Trophoblast cell (in vitro differentiated cells and primary cell): ENCODE data around the gene NATD1.

Experiments used
- DNase-seq, 2 donors: peaks; one replicate each; pipeline ENCODE4 v3.0.0-alpha.2; 2016
- H2AFZ ChIP-seq: 2 replicates; pipeline ENCODE4 v1.6.1; 2013; ENCODE audit warnings: low read length, moderate library complexity, mild to moderate bottlenecking; ENCODE audit not compliant: insufficient read depth, poor library complexity
- H2AK5ac ChIP-seq: 2 replicates; pipeline ENCODE4 v1.6.1; 2013; ENCODE audit warnings: mild to moderate bottlenecking, low read length
- H2BK120ac ChIP-seq: 2 replicates; pipeline ENCODE4 v1.6.1; 2013; ENCODE audit warnings: low read length, mild to moderate bottlenecking, moderate library complexity; ENCODE audit not compliant: insufficient read depth, poor library complexity
- H2BK12ac ChIP-seq: 2 replicates; pipeline ENCODE4 v1.6.1; 2013; ENCODE audit warnings: mild to moderate bottlenecking, low read length, moderate library complexity
- H2BK5ac ChIP-seq: 2 replicates; pipeline ENCODE4 v1.6.1; 2013; ENCODE audit warnings: low read length, low read depth, moderate library complexity, mild to moderate bottlenecking; ENCODE audit not compliant: poor library complexity
- H3K14ac ChIP-seq: 2 replicates; pipeline ENCODE4 v1.6.1; 2013; ENCODE audit warnings: mild to moderate bottlenecking, low read length
- H3K18ac ChIP-seq: 2 replicates; pipeline ENCODE4 v1.6.1; 2013; ENCODE audit warnings: mild to moderate bottlenecking, low read length
- H3K23ac ChIP-seq: 2 replicates; pipeline ENCODE4 v1.6.1; 2013; ENCODE audit warnings: low read length
- H3K27ac ChIP-seq: 2 replicates; pipeline ENCODE4 v1.5.1; 2013; ENCODE audit warnings: low read depth, mild to moderate bottlenecking, inconsistent platforms, low read length, moderate library complexity
- H3K27me3 ChIP-seq: 2 replicates; pipeline ENCODE4 v1.6.1; 2013; ENCODE audit warnings: inconsistent platforms, mild to moderate bottlenecking, low read length, moderate library complexity; ENCODE audit not compliant: insufficient read depth
- H3K36me3 ChIP-seq, 2 experiments: 1 replicate in 1 of 2; 2 replicates in 1 of 2; pipeline ENCODE4 v1.6.1; 2013; ENCODE audit warnings: low read length in 2 of 2, mild to moderate bottlenecking in 2 of 2, moderate library complexity in 1 of 2; ENCODE audit not compliant: insufficient read depth in 2 of 2, control insufficient read depth in 1 of 2
- H3K4ac ChIP-seq: 2 replicates; pipeline ENCODE4 v1.6.1; 2013; ENCODE audit warnings: low read depth, mild to moderate bottlenecking, low read length, moderate library complexity
- H3K4me1 ChIP-seq, 2 experiments: 1 replicate in 1 of 2; 2 replicates in 1 of 2; pipeline ENCODE4 v1.6.1; 2013; ENCODE audit warnings: low read length in 2 of 2, mild to moderate bottlenecking in 2 of 2, moderate library complexity in 1 of 2; ENCODE audit not compliant: insufficient read depth in 2 of 2, control insufficient read depth in 1 of 2
- H3K4me2 ChIP-seq: 2 replicates; pipeline ENCODE4 v1.6.1; 2013; ENCODE audit warnings: inconsistent platforms, mild to moderate bottlenecking, low read length, moderate library complexity
- H3K4me3 ChIP-seq: 2 replicates; pipeline ENCODE4 v1.5.1; 2013; ENCODE audit warnings: mild to moderate bottlenecking, low read depth, low read length, inconsistent platforms
- H3K79me1 ChIP-seq: one replicate; pipeline ENCODE4 v1.6.1; 2013; ENCODE audit warnings: low read length
- H3K79me2 ChIP-seq: 2 replicates; pipeline ENCODE4 v1.6.1; 2013; ENCODE audit warnings: low read length, mild to moderate bottlenecking; ENCODE audit not compliant: control insufficient read depth, insufficient read depth, poor library complexity
- H3K9ac ChIP-seq: 2 replicates; pipeline ENCODE4 v1.6.1; 2013; ENCODE audit warnings: mild to moderate bottlenecking, low read length
- H3K9me3 ChIP-seq: 2 replicates; pipeline ENCODE4 v1.6.1; 2013; ENCODE audit warnings: low read depth, mild to moderate bottlenecking, control low read depth, inconsistent platforms, low read length; ENCODE audit not compliant: insufficient read depth
- H4K12ac ChIP-seq: 2 replicates; pipeline ENCODE4 v1.6.1; 2013; ENCODE audit warnings: low read depth, mild to moderate bottlenecking, low read length, moderate library complexity
- H4K8ac ChIP-seq: 2 replicates; pipeline ENCODE4 v1.6.1; 2013; ENCODE audit warnings: low read depth, mild to moderate bottlenecking, low read length, moderate library complexity
- H4K91ac ChIP-seq: one replicate; pipeline ENCODE4 v1.6.1; 2013; ENCODE audit warnings: low read depth, mild to moderate bottlenecking, low read length, moderate library complexity
- WGBS: extraction: QIAGEN DNeasy Blood & Tissue Kit; methylation state at CpG from one replicate; pipeline ENCODE4 v1.1.7; 2013; ENCODE audit warnings: missing lambda C conversion rate; ENCODE audit not compliant: insufficient read length, insufficient coverage; ENCODE audit errors: extremely low coverage; 5-methylcytosine and 5-hydroxymethylcytosine counted together

The NATD1 gene

GRCh38 chr17:21200590-21201297, 52.5 kb downstream of the NATD1 start:
- Histone ChIP-seq H3K27me3 (no peaks in the 10 kb centered on the region), H2BK120ac (no peak overlapping the region), H4K91ac (no peak overlapping the region), H3K23ac (no peak overlapping the region), H3K4me3 (no peak overlapping the region), H3K79me1 (no peaks in the 10 kb centered on the region), H3K27ac (no peak overlapping the region), H3K9me3 (peaks cover 3% of the 10 kb centered on the region), H3K4ac (peak overlapping the region; percentile 42), H3K14ac (no peak overlapping the region), H2BK12ac (no peak overlapping the region), H3K9ac (no peak overlapping the region), H3K79me2 (peaks cover 7% of the 10 kb centered on the region), H2AFZ (no peak overlapping the region), H3K4me1 (peaks cover 13 to 18% of the 10 kb centered on the region in 2 experiments), H3K4me2 (no peak overlapping the region), H3K36me3 (peaks cover 24 to 30% of the 10 kb centered on the region in 2 experiments), H4K12ac (no peak overlapping the region), H3K18ac (peak overlapping the region; percentile 35), H4K8ac (no peak overlapping the region), H2AK5ac (no peak overlapping the region), H2BK5ac (no peak overlapping the region)
- no peak for DNase-seq
- no CpG with 5 or more reads among the region's 15 CpGs for WGBS

DNA sequence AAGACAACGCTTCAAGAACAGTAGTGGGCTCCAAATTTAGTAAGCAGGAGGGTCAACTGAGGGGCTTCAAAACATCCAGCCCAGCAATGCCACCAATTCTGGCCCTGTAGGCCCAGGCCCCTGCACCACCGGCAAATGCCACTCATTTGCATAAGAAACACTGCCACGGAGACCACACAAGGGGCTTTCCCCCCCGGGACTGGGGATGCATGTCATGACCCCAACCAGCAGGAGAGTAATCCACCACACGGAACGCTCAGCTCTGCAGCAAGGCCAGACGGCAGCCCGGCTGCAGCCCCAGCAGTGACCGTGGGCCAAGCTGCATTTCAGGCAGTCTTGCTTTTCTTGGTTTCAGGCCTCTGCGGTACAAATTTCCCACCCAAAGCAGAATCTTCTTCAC, 53.4 kb downstream of the NATD1 start:
- Histone ChIP-seq H2BK12ac (no peak overlapping the region), H3K4me1 (peaks cover 13 to 16% of the 10 kb centered on the region in 2 experiments), H3K4ac (no peak overlapping the region), H2BK120ac (no peak overlapping the region), H3K79me2 (peaks cover 4% of the 10 kb centered on the region), H3K18ac (no peak overlapping the region), H4K91ac (no peak overlapping the region), H4K12ac (no peak overlapping the region), H3K4me3 (no peak overlapping the region), H3K4me2 (no peak overlapping the region), H3K9me3 (peaks cover 5% of the 10 kb centered on the region), H2BK5ac (no peak overlapping the region), H3K14ac (no peak overlapping the region), H3K36me3 (peaks cover 24 to 25% of the 10 kb centered on the region in 2 experiments), H3K27ac (no peak overlapping the region), H2AFZ (no peak overlapping the region), H3K27me3 (no peaks in the 10 kb centered on the region), H3K79me1 (no peaks in the 10 kb centered on the region), H3K23ac (no peak overlapping the region), H3K9ac (no peak overlapping the region), H4K8ac (no peak overlapping the region), H2AK5ac (no peak overlapping the region)
- no CpG with 5 or more reads among the region's 10 CpGs for WGBS
- no peak for DNase-seq

GRCh38 chr17:21199311-21199710, 53.9 kb downstream of the NATD1 start:
- Histone ChIP-seq H4K12ac (no peak overlapping the region), H3K27ac (no peak overlapping the region), H3K79me2 (peaks cover 2% of the 10 kb centered on the region), H3K18ac (no peak overlapping the region), H2AK5ac (no peak overlapping the region), H3K27me3 (no peaks in the 10 kb centered on the region), H3K4me1 (peaks cover 13 to 18% of the 10 kb centered on the region in 2 experiments), H4K91ac (no peak overlapping the region), H4K8ac (no peak overlapping the region), H3K4ac (no peak overlapping the region), H3K9ac (no peak overlapping the region), H2BK12ac (no peak overlapping the region), H3K23ac (no peak overlapping the region), H3K36me3 (peaks cover 23 to 24% of the 10 kb centered on the region in 2 experiments), H3K4me2 (no peak overlapping the region), H3K14ac (no peak overlapping the region), H2AFZ (no peak overlapping the region), H3K79me1 (no peaks in the 10 kb centered on the region), H2BK5ac (no peak overlapping the region), H3K9me3 (peaks cover 5% of the 10 kb centered on the region), H2BK120ac (no peak overlapping the region), H3K4me3 (no peak overlapping the region)
- no CpG with 5 or more reads among the region's 9 CpGs for whole genome bisulfite sequencing
- peak; percentile 55 to 60 for DNase-seq

DNA sequence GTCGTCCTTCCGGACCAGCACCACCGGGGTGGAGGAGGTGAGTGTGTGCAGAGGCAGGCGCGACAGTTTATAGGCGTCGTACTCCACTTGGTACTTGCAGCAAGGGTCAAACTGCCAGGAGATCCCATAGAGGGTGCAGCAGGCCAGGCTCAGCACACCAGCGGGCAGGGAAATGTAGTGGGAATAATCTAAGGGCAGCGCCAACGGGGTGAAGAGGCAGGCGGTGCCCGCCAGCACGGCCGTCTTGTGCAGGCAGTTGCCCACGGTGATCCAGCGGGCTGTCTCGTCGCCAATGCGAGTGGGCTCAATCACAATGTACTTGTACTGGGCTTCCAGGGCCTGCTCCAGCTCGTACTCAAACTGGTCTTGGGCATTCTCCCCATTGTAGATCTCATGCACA, 54.8 kb downstream of the NATD1 start:
- H3K79me1 ChIP-seq: no peaks in the 10 kb centered on the region
- H3K23ac ChIP-seq: no peak overlapping the region
- H2BK12ac ChIP-seq: no peak overlapping the region
- H3K4me1 ChIP-seq: peaks cover 13 to 18% of the 10 kb centered on the region in 2 experiments
- H3K27ac ChIP-seq: no peak overlapping the region
- H3K4ac ChIP-seq: no peak overlapping the region
- no peak overlapping the region for H3K4me3 ChIP-seq
- no peak overlapping the region for H3K9ac ChIP-seq
- no peak overlapping the region for H3K4me2 ChIP-seq
- no peak overlapping the region for H2AK5ac ChIP-seq
- H3K9me3 ChIP-seq: peaks cover 5% of the 10 kb centered on the region
- H4K8ac ChIP-seq: no peak overlapping the region
- peaks cover 23 to 24% of the 10 kb centered on the region in 2 experiments for H3K36me3 ChIP-seq
- peaks cover 2% of the 10 kb centered on the region for H3K79me2 ChIP-seq
- no peak overlapping the region for H2BK5ac ChIP-seq
- no peak overlapping the region for H4K91ac ChIP-seq
- no peak overlapping the region for H2BK120ac ChIP-seq
- DNase-seq: no peak
- H2AFZ ChIP-seq: no peak overlapping the region
- no peak overlapping the region for H4K12ac ChIP-seq
- no peak overlapping the region for H3K18ac ChIP-seq
- H3K14ac ChIP-seq: no peak overlapping the region
- WGBS: no CpG with 5 or more reads among the region's 20 CpGs
- H3K27me3 ChIP-seq: no peaks in the 10 kb centered on the region
